ENCODE data around the gene MAOB.

- TF ChIP-seq CTCF (IDR thresholded peaks at IDR 0.05) (no peak), POLR2A (IDR thresholded peaks at IDR 0.05) (no peak)
These were observed 15.0 kb upstream of the MAOB start for GRCh38 chrX:43897290-43897689.
